Skeletal muscle tissue (tissue), 5 donors: ENCODE results near the gene GNG7. TPM values are rescaled to one million over a fixed set of nuclear protein-coding genes. Genes with fewer than 3 reads are reported as not detected.
"Not testable (repeated sequence)": the region's sequence is repeated elsewhere in the genome, so short reads cannot be mapped to it uniquely, and the experiment has no call there.

ENCODE experiments used
- H3K27ac ChIP-seq: one replicate; pipeline ENCODE4 v1.7.0; 2013; ENCODE audit warnings: mild to moderate bottlenecking, low read depth, low read length, inconsistent platforms
- H3K27me3 ChIP-seq, 3 donors: one replicate each; pipeline ENCODE4 v1.7.0; 2013; ENCODE audit warnings: low read length in 3 of 3; ENCODE audit not compliant: control insufficient read depth in 3 of 3, insufficient read depth in 3 of 3
- H3K36me3 ChIP-seq, 3 donors: one replicate each; pipeline ENCODE4 v1.7.0; 2013; ENCODE audit warnings: low read length in 3 of 3; ENCODE audit not compliant: control insufficient read depth in 3 of 3, insufficient read depth in 3 of 3
- H3K4me1 ChIP-seq, 3 donors: one replicate each; pipeline ENCODE4 v1.7.0; 2013; ENCODE audit warnings: low read length in 3 of 3, mild to moderate bottlenecking in 3 of 3; ENCODE audit not compliant: control insufficient read depth in 3 of 3, insufficient read depth in 3 of 3
- H3K4me3 ChIP-seq, 3 donors: one replicate each; pipeline ENCODE4 v1.7.0; 2013; ENCODE audit warnings: low read length in 3 of 3
- H3K9ac ChIP-seq, 3 donors: one replicate each; pipeline ENCODE4 v1.7.0; 2013; ENCODE audit warnings: low read length in 3 of 3, mild to moderate bottlenecking in 3 of 3, moderate library complexity in 2 of 3, low read depth in 1 of 3
- H3K9me3 ChIP-seq, 3 donors: one replicate each; pipeline ENCODE4 v1.7.0; 2013; ENCODE audit warnings: low read length in 3 of 3; ENCODE audit not compliant: control insufficient read depth in 3 of 3
- small RNA-seq: library from RNA; depleted of rRNA; stranded (forward); fragments of <200 nt; gene quantifications from one replicate; pipeline ENCODE3, GENCODE V24; 2014
- total RNA-seq: library from RNA; depleted of rRNA; stranded (reverse); fragments of >200 nt; gene quantifications from one replicate; pipeline ENCODE4 v1.2.3, GENCODE V29; 2014
- donor health status: Osteomylitis.

The GNG7 gene
- total RNA-seq, 1 donor from 2014 or later, result 1.6 TPM

DNA sequence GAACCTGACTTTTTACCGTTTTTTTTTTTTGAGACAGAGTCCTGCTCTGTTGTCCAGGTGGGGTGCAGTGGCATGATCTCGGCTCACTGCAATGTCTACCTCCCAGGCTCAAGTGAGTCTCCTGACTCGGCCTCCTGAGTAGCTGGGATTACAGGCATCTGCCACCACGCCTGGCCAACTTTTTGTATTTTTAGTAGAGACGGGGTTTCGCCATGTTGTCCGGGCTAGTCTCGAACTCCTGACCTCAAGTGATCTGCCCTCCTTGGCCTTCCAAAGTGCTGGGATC, 232.6 kb downstream of the GNG7 start:
- not testable (repeated sequence) for H3K9me3 ChIP-seq, H3K9ac ChIP-seq, H3K4me3 ChIP-seq, H3K27me3 ChIP-seq, H3K36me3 ChIP-seq, H3K4me1 ChIP-seq, H3K27ac ChIP-seq

- Histone ChIP-seq H3K9ac (no peak overlapping the region), H3K9me3 (no peaks in the 10 kb centered on the region), H3K27ac (no peak overlapping the region), H3K36me3 (no peaks in the 10 kb centered on the region), H3K4me3 (no peak overlapping the region), H3K4me1 (peaks cover 0 to 5% (median 0%) of the 10 kb centered on the region in 3 donors), H3K27me3 (no peaks in the 10 kb centered on the region)
Observed at GRCh38 chr19:2469102-2469914, 233.2 kb downstream of the GNG7 start.

DNA sequence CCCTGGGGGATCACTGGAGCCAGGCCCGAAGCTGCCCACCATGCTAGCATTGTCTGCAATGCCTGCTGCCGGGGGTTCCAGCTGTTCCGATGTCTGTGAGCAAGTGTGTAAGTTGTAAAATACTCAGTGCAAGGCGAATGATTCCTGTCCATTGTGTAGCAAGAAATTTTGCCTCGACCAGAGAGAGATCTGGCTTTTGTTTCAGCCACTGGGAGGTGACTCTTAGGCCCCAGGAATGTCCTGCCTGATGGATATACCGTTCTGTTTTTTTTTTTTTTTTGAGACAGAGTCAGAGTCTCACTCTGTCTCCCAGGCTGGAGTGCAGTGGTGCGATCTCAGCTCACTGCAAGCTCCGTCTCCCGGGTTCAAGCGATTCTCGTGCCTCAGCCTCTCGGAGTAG, 233.9 kb downstream of the GNG7 start:
- no peaks in the 10 kb centered on the region for H3K9me3 ChIP-seq
- no peaks in the 10 kb centered on the region for H3K27me3 ChIP-seq
- no peak overlapping the region for H3K9ac ChIP-seq
- no peaks in the 10 kb centered on the region for H3K36me3 ChIP-seq
- H3K4me3 ChIP-seq, result no peak overlapping the region
- H3K27ac ChIP-seq, result no peak overlapping the region
- peaks cover 0 to 5% (median 0%) of the 10 kb centered on the region in 3 donors for H3K4me1 ChIP-seq

DNA sequence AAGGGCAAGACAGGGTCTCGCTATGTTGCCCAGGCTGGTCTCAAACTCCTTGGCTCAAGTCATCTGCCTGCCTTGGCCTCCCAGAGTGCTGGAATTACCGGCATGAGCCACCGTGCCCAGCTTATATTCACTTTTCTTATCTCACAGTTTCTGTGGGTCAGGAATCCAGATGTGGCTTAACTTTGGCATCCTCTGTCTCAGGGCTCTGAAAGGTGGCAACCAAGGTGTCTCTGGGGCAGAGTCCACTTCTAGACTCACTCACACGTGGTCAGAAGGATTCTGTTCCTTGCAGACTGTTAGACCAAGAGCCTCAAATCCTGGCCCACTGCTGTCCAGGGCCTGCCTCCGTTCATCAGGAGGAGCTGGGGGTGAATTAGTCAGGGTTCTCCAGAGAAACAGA, 238.1 kb downstream of the GNG7 start:
- no peak overlapping the region for H3K4me3 ChIP-seq
- no peaks in the 10 kb centered on the region for H3K9me3 ChIP-seq
- H3K9ac ChIP-seq, result no peak overlapping the region
- H3K4me1 ChIP-seq, result peaks cover 7 to 20% (median 12%) of the 10 kb centered on the region in 3 donors
- no peaks in the 10 kb centered on the region for H3K27me3 ChIP-seq
- no peaks in the 10 kb centered on the region for H3K36me3 ChIP-seq
- no peak overlapping the region for H3K27ac ChIP-seq

DNA sequence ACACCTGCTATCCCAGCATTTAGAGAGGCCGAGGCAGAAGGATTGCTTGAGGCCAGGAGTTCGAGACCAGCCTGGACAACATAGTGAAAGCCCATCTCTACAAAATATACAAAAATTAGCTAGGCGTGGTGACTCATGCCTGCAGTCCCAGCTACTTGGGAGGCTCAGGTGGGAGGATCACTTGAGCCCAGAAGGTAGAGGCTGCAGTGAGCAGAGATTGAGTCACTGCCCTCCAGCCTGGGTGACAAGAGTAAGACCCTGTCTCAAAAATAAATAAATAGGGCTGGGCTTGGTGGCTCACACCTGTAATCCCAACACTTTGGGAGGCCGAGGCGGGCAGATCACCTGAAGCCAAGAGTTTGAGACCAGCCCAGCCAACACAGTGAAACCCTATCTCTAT, 238.8 kb downstream of the GNG7 start:
- H3K36me3 ChIP-seq, H3K9me3 ChIP-seq, H3K27me3 ChIP-seq, H3K4me3 ChIP-seq, H3K27ac ChIP-seq, H3K9ac ChIP-seq: not testable (repeated sequence)
- H3K4me1 ChIP-seq, result peaks cover 7 to 17% (median 12%) of the 10 kb centered on the region in 3 donors

GRCh38 chr19:2462635-2463421, 239.7 kb downstream of the GNG7 start:
- Histone ChIP-seq H3K4me3 (peak overlapping the region; percentile 48 to 73 (median 70)), H3K27ac (no peak overlapping the region), H3K9me3 (no peaks in the 10 kb centered on the region), H3K36me3 (no peaks in the 10 kb centered on the region), H3K9ac (peak overlapping the region in 2 of 3 donors; percentile 56 to 70), H3K27me3 (no peaks in the 10 kb centered on the region), H3K4me1 (peaks cover 7 to 17% (median 12%) of the 10 kb centered on the region in 3 donors)

DNA sequence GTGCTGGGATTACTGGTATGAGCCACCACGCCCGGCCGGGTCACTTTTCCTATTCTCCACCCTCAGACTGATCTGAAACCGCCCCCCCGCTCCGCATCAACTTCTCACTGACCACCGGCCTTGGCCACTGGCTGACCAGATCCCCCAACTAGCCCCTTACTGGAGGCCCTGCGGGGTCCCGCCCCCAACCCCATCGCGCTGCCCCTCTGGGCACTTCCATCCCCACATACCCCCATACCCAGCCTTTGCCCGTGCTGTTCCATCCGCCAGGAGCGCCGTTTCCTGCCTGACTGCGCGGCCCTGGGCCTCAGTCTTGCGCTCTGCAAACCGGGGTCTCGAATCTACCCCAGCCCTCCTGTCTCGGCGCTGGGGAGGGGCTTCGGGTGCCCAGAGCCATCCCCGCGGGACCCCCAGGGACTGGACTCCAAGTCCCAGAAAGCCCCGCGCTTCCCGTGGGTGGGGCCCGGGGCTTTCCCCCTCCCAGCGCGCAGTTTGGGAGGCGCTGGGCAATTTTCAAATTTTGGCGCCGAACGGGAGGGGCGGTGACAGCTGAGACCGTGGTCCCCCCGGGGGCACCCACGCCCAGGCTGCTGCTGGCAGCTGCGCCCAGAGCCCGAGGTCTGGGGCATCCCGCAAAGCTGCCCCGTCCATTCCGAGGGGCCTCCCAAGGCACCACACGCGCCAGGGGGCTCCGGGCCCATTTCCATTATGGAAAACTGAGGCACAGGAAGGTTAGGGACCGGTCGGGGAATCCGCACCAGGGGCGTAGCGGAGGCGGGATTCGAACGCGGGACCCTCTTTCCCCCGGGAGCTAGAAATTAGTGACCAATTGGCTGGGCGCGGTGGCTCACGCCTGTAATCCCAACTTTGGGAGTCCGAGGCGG, 240.5 kb downstream of the GNG7 start:
- Histone ChIP-seq H3K4me3 (peak overlapping the region; percentile 68 to 73 (median 70)), H3K27me3 (no peaks in the 10 kb centered on the region), H3K9me3 (no peaks in the 10 kb centered on the region), H3K9ac (peak overlapping the region in 2 of 3 donors; percentile 56 to 70), H3K36me3 (no peaks in the 10 kb centered on the region), H3K4me1 (peaks cover 7 to 17% (median 12%) of the 10 kb centered on the region in 3 donors), H3K27ac (no peak overlapping the region)

Small RNA genes lying within 50 kb of the gene (small RNA-seq; reads per million reads assigned to genes)
- gene MIR7850, result not detected
- gene RN7SL121P, result not detected
- gene RNU6-993P, result not detected

Other genes starting within 250 kb of the GNG7 start
- 52.7 TPM for gene LMNB2, start 245.7 kb downstream of the GNG7 start, total RNA-seq
- gene GADD45B, start 226.6 kb downstream of the GNG7 start, total RNA-seq, result 5.7 TPM
- gene DIRAS1, start 18.7 kb upstream of the GNG7 start, total RNA-seq, result 1.6 TPM
- 8.4 TPM for gene SLC39A3, start 37.3 kb upstream of the GNG7 start, total RNA-seq
- gene SGTA, start 80.6 kb upstream of the GNG7 start, total RNA-seq, result 25.6 TPM
- gene THOP1, start 82.8 kb upstream of the GNG7 start, total RNA-seq, result 34.4 TPM
- gene ZNF554, start 117.2 kb upstream of the GNG7 start, total RNA-seq, result 8.4 TPM
- gene ZNF555, start 138.8 kb upstream of the GNG7 start, total RNA-seq, result 15.7 TPM
- 19.3 TPM for gene ZNF556, start 164.6 kb upstream of the GNG7 start, total RNA-seq
- gene ZNF57, start 198.2 kb upstream of the GNG7 start, total RNA-seq, result 4.2 TPM
- 8.4 TPM for gene ZNF77, start 242.3 kb upstream of the GNG7 start, total RNA-seq